ENCODE data around the gene SPINT1. TPM values are rescaled to one million over a fixed set of nuclear protein-coding genes. Genes with fewer than 3 reads are reported as not detected.
A peak's percentile ranks its signal among the peaks of the same experiment; 100 is the strongest.

The SPINT1 gene
- total RNA-seq, 1 donor from 2014 or later, result 0.87 TPM

DNA sequence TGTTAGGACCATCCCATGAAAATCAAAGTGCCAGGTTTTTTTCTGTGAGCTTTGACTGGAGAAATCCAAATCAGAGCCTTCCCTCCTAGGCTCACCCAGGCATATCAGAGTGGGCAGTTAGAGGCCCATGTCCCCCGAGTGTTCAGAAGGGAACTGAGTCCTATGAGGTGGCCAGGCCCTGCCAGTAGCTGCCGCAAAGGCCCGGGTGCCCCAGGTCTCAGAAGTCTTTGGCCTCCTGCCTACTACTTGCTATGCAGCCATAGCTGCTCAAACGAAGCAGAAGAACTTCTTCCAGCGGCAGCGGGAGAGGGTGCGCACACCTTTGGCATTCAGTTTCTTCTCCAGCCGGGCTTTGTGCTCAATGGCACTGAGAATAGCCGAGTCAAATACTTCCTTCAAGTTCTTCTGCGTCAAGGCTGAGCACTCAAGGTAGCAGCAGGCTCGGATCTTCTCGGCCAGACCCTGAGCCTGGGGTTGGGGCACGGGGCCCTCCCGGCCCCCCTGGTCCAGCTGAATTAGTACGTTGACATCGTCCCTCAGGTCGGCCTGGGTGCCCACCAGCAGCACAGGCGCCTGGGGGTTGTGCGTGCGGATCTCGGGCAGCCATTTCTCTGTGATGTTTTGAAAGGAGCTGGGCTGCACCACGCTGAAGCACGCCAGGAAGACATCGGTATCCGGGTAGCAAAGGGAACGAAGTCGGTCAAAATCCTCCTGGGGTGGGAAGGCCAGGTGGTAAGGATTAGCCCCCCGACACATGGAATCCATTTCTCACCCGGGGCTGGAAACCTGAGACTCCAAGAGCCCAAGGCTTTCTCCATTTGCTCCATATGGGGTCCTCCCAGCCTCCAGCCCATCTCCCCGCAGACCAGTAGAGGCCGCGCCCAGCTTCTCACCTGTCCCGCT, 29.2 kb downstream of the SPINT1 start:
- DNase-seq (ENCODE audit: low spot score), result no peak
- Mint-ChIP-seq H3K4me1 (ENCODE audit: low read depth) (peaks cover 6% of the 10 kb centered on the region), H3K27ac (ENCODE audit: unreplicated experiment) (no peak overlapping the region), H3K4me3 (ENCODE audit: unreplicated experiment) (peak overlapping the region; percentile 68), H3K9me3 (ENCODE audit: low read depth) (no peaks in the 10 kb centered on the region), H3K36me3 (ENCODE audit: low read depth) (no peaks in the 10 kb centered on the region), H3K27me3 (ENCODE audit: low read depth) (peaks cover 8% of the 10 kb centered on the region)
- TF ChIP-seq, protein P1, sequence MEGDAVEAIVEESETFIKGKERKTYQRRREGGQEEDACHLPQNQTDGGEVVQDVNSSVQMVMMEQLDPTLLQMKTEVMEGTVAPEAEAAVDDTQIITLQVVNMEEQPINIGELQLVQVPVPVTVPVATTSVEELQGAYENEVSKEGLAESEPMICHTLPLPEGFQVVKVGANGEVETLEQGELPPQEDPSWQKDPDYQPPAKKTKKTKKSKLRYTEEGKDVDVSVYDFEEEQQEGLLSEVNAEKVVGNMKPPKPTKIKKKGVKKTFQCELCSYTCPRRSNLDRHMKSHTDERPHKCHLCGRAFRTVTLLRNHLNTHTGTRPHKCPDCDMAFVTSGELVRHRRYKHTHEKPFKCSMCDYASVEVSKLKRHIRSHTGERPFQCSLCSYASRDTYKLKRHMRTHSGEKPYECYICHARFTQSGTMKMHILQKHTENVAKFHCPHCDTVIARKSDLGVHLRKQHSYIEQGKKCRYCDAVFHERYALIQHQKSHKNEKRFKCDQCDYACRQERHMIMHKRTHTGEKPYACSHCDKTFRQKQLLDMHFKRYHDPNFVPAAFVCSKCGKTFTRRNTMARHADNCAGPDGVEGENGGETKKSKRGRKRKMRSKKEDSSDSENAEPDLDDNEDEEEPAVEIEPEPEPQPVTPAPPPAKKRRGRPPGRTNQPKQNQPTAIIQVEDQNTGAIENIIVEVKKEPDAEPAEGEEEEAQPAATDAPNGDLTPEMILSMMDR (IDR thresholded peaks at IDR 0.05), result no peak

DNA sequence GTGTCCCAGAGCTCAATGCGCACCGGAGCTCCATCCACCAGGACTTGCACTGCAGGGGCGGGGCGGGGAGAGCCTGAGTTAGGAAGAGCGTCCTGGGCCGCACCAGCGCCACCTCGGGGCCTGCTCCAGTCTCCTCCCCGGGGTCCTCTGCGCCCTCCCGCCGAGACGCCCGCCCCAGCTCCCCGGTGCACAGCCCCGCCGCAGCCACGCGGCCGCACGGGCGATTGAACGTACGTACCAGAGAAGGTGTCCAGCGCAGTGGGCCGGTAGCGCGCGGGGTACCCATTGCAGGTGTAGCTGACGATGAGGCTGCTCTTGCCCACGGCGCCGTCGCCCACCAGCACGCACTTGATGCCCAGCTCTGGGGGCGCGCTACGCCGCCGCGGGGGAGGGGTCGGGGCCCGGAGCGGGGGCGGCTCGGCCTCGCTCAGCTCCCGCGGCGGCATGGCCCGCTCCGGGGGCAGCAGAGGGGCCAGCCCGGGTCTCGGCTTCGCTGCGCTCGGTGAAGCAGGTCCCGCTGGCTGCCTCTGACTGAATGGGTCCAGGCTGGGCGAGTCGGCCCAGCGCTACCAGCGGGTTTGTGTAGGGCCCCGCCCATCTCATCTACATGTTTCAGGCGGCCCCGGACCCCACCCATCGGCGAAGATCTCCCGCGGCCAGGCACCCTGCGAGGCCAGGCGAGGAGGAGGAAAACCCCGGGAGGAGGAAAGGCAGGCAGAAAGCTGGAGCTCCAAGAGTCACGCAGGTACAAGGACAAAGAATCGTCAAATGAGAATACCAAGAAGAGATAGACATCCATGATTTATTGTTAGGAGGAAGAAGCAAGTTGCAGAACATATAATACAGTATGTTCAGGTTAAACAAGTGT, 30.1 kb downstream of the SPINT1 start, which contains the start of gene RHOV:
Gene RHOV (minus strand): TSS at position 541 of the 868 bp plus-strand sequence. CDS start 95 bp downstream, at position 446.
- no peak for DNase-seq (ENCODE audit: low spot score)
- Mint-ChIP-seq H3K27me3 (ENCODE audit: low read depth) (peaks cover 8% of the 10 kb centered on the region), H3K9me3 (ENCODE audit: low read depth) (no peaks in the 10 kb centered on the region), H3K36me3 (ENCODE audit: low read depth) (no peaks in the 10 kb centered on the region), H3K27ac (ENCODE audit: unreplicated experiment) (peak within 1 kb of the TSS; percentile 54), H3K4me1 (ENCODE audit: low read depth) (peaks cover 6% of the 10 kb centered on the region), H3K4me3 (ENCODE audit: unreplicated experiment) (peak within 1 kb of the TSS; percentile 71)
- TF ChIP-seq, protein P1 (IDR thresholded peaks at IDR 0.05), result peak; percentile 72

DNA sequence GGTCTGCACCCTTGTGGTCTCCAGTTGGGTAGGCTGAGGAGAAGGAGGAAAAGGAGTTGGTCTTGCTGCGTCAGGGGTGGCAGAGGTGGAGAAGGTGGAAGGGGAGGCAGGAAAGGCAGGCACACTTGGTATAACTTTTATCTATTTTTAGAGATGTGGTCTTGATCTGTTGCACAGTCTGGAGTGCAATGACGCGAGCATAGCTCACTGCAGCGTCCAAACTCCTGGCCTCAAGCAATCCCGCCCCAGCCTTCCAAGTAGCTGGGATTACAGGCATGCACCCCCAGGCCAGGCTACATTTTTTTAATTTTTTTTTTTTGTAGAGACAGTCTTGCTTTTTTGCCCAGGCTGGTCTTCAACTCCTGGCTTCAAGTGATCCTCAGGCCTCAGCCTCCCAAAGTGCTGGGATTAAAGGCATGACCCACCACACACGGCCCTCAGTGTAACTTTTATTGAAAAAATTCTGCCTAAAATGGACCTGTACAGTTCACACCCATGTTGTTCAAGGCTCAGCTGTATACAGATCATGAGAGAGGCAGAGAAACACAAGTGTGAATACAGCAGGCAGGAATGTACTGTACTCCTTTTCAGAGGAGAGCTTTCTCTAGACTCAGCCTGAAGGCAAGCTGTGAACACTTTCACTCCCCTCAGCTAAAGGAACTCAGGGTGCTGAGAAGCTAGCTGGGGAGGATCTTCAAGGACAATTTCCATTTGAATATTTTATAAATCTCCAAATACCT, 32.3 kb downstream of the SPINT1 start:
- TF ChIP-seq, protein P1 (IDR thresholded peaks at IDR 0.05), result no peak
- H3K27me3 Mint-ChIP-seq (ENCODE audit: low read depth), result peaks cover 8% of the 10 kb centered on the region
- H3K4me1 Mint-ChIP-seq (ENCODE audit: low read depth), result peaks cover 6% of the 10 kb centered on the region
- no peak overlapping the region for H3K27ac Mint-ChIP-seq (ENCODE audit: unreplicated experiment)
- H3K9me3 Mint-ChIP-seq (ENCODE audit: low read depth), result no peaks in the 10 kb centered on the region
- no peak for DNase-seq (ENCODE audit: low spot score)
- H3K4me3 Mint-ChIP-seq (ENCODE audit: unreplicated experiment), result no peak overlapping the region
- no peaks in the 10 kb centered on the region for H3K36me3 Mint-ChIP-seq (ENCODE audit: low read depth)

DNA sequence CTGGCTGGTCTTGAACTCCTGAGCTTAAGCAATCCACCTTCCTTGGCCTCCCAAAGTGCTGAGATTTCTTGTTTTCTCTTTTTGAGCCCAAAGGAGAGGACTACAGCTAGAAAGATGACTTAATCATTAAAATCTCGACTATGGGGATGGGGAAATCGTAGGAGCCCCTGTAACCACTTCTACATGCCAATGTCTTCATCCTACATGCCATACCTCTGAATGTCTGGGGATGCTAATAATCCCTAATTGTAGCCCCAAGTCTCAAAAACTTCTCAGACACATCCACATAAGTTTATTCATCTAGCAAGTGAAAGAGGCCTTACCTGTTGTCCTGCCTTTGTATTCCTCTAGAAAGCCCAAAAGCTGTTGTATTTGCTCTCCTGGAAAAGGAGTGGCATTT, 33.8 kb downstream of the SPINT1 start:
- TF ChIP-seq, protein P1 (IDR thresholded peaks at IDR 0.05), result no peak
- Mint-ChIP-seq H3K4me3 (ENCODE audit: unreplicated experiment) (no peak overlapping the region), H3K9me3 (ENCODE audit: low read depth) (no peaks in the 10 kb centered on the region), H3K36me3 (ENCODE audit: low read depth) (no peaks in the 10 kb centered on the region), H3K27ac (ENCODE audit: unreplicated experiment) (no peak overlapping the region), H3K27me3 (ENCODE audit: low read depth) (peaks cover 2% of the 10 kb centered on the region), H3K4me1 (ENCODE audit: low read depth) (peaks cover 6% of the 10 kb centered on the region)
- DNase-seq (ENCODE audit: low spot score), result no peak
